Gastrocnemius medialis (tissue), 4 donors: ENCODE results near the gene SLC6A19. TPM values are rescaled to one million over a fixed set of nuclear protein-coding genes. Genes with fewer than 3 reads are reported as not detected.

Experiments
- ATAC-seq, 2 donors: fragments of 150-250 bp; one replicate each; pipeline ENCODE4 v1.9.1; 2016
- DNase-seq, 2 donors: peaks; one replicate each; pipeline ENCODE4 v3.0.0-alpha.2; 2019
- H3K27ac ChIP-seq, 4 donors: fragments of 200-600 bp; sonication (generic); 1 replicate in 1 of 4; 2 replicates in 3 of 4; pipeline ENCODE4 v1.5.1; 2016 to 2018; ENCODE audit warnings: mild to moderate bottlenecking in 2 of 4, moderate library complexity in 1 of 4
- H3K27me3 ChIP-seq, 3 donors: fragments of 200-600 bp; sonication (generic) in 2 of 3; 1 replicate in 1 of 3; 2 replicates in 2 of 3; pipeline versions ENCODE4 v1.5.1 to v1.6.0; 2016 to 2019; ENCODE audit warnings: mild to moderate bottlenecking in 1 of 3, moderate library complexity in 1 of 3
- H3K36me3 ChIP-seq, 2 donors: fragments of 200-600 bp; sonication (generic) in 1 of 2; one replicate each; pipeline ENCODE4 v1.5.1; 2017 to 2018
- H3K4me1 ChIP-seq, 2 donors: fragments of 200-600 bp; sonication (generic) in 1 of 2; one replicate each; pipeline ENCODE4 v1.5.1; 2016 to 2017; ENCODE audit warnings: mild to moderate bottlenecking in 2 of 2
- H3K4me3 ChIP-seq, 4 donors: fragments of 200-600 bp; sonication (generic) in 3 of 4; 1 replicate in 1 of 4; 2 replicates in 3 of 4; pipeline ENCODE4 v1.5.1; 2016 to 2019; ENCODE audit warnings: mild to moderate bottlenecking in 2 of 4
- H3K9me3 ChIP-seq, 3 donors: fragments of 200-600 bp; sonication (generic) in 2 of 3; 1 replicate in 1 of 3; 2 replicates in 2 of 3; pipeline ENCODE4 v1.5.1; 2016 to 2019
- POLR2A ChIP-seq, 2 donors: fragments of 450-650 bp; IDR thresholded peaks; one replicate each; pipeline ENCODE4 v1.6.1; 2017; ENCODE audit warnings: antibody characterized with exemption in 2 of 2, mild to moderate bottlenecking in 2 of 2, moderate library complexity in 2 of 2
- in situ Hi-C, 4 donors: fragments of 200-750 bp; cut with MboI; loops; one replicate each; pipeline versions ENCODE4 v1.15.0 to v1.8.0; 2017; ENCODE audit warnings: low sequenced_read_pairs in 4 of 4
- intact Hi-C: fragments of 100-400 bp; cut with DNase I; formaldehyde crosslinking; loops from one replicate; pipeline ENCODE4 v1.15.1; 2023; ENCODE audit warnings: low total_unique reads
- total RNA-seq, 4 donors: library from RNA; depleted of rRNA; stranded (reverse); fragments of >200 nt; gene quantifications; one replicate each; pipeline versions ENCODE4 v1.1.0 to v1.2.3, GENCODE V29; 2016
- TF ChIP-seq, protein P1 (sequence below), 5 experiments: fragments of 450-650 bp in 3 of 5; fragments of 200-600 bp in 2 of 5; sonication (generic) in 2 of 5; IDR thresholded peaks in 4 of 5; conservative IDR thresholded peaks in 1 of 5; 1 replicate in 4 of 5; 2 replicates in 1 of 5; pipeline ENCODE4 v1.5.1; 2016 to 2019; ENCODE audit warnings: antibody characterized with exemption in 5 of 5, mild to moderate bottlenecking in 3 of 5, moderate library complexity in 3 of 5

Gene SLC6A19
- total RNA-seq, 4 donors from 2014 or later, result 0.05 TPM; not detected in 3

DNA sequence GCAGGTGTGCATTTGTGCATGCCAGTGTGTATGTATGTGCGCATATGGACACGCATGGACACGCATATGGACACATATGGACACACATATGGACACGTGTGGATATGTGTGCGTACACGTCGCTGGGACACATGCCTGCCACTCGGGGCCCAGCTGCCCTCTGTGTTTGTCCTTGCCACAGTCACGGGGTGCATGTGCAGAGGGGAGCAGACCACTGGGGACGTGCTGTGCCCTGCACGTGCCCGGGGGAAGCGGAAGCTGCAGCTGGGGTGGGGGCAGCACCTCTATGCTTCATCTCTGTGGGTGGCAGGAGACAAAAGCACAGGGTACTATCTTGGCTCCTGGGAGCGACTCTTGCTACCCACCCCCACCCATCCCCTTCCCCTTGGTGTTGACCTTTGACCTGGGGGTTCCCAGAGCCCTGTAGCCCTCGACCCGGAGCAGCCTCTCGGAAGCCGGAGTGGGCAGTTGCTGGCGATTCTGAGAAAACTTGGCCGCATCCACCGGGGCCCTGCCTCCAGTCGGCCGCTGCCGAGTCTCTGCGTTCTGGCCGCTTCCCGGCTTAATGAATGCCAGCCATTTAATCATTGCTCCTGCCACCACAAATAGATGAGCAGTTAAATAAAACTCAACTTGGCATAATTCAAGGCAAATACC, 21.4 kb downstream of the SLC6A19 start:
- intact Hi-C loops, result no loop called here
- Histone ChIP-seq H3K27ac (no peak overlapping the region), H3K9me3 (no peaks in the 10 kb centered on the region), H3K4me3 (no peak overlapping the region), H3K36me3 (no peaks in the 10 kb centered on the region), H3K27me3 (peaks cover 0 to 6% (median 0%) of the 10 kb centered on the region in 3 donors), H3K4me1 (peaks cover 2 to 4% of the 10 kb centered on the region in 2 donors)
- in situ Hi-C loops, result no loop called here
- DNase-seq, result no peak
- ATAC-seq, result no peak
- TF ChIP-seq, protein P1, sequence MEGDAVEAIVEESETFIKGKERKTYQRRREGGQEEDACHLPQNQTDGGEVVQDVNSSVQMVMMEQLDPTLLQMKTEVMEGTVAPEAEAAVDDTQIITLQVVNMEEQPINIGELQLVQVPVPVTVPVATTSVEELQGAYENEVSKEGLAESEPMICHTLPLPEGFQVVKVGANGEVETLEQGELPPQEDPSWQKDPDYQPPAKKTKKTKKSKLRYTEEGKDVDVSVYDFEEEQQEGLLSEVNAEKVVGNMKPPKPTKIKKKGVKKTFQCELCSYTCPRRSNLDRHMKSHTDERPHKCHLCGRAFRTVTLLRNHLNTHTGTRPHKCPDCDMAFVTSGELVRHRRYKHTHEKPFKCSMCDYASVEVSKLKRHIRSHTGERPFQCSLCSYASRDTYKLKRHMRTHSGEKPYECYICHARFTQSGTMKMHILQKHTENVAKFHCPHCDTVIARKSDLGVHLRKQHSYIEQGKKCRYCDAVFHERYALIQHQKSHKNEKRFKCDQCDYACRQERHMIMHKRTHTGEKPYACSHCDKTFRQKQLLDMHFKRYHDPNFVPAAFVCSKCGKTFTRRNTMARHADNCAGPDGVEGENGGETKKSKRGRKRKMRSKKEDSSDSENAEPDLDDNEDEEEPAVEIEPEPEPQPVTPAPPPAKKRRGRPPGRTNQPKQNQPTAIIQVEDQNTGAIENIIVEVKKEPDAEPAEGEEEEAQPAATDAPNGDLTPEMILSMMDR (IDR thresholded peaks at IDR 0.05 in 4 of 5, conservative IDR thresholded peaks at IDR 0.05 in 1 of 5), result no peak
- TF ChIP-seq POLR2A (IDR thresholded peaks at IDR 0.05), result no peak

- Histone ChIP-seq H3K36me3 (no peaks in the 10 kb centered on the region), H3K9me3 (no peaks in the 10 kb centered on the region), H3K27me3 (peaks cover 0 to 6% (median 0%) of the 10 kb centered on the region in 3 donors), H3K4me1 (peaks cover 5 to 7% of the 10 kb centered on the region in 2 donors), H3K4me3 (no peak overlapping the region), H3K27ac (no peak overlapping the region)
- ATAC-seq (no peak), DNase-seq (no peak)
- intact Hi-C loops (no loop called here), in situ Hi-C loops (no loop called here)
- TF ChIP-seq, protein P1 (IDR thresholded peaks at IDR 0.05 in 4 of 5, conservative IDR thresholded peaks at IDR 0.05 in 1 of 5), result no peak
- no peak for TF ChIP-seq POLR2A (IDR thresholded peaks at IDR 0.05)
Measured at GRCh38 chr5:1223278-1223670, 21.9 kb downstream of the SLC6A19 start.

- intact Hi-C loops, result no loop called here
- Histone ChIP-seq H3K4me1 (peaks cover 5 to 7% of the 10 kb centered on the region in 2 donors), H3K4me3 (no peak overlapping the region), H3K36me3 (no peaks in the 10 kb centered on the region), H3K27ac (no peak overlapping the region), H3K27me3 (peaks cover 0 to 2% (median 0%) of the 10 kb centered on the region in 3 donors), H3K9me3 (no peaks in the 10 kb centered on the region)
- DNase-seq (no peak), ATAC-seq (no peak)
- in situ Hi-C loops, result no loop called here
- no peak for TF ChIP-seq POLR2A (IDR thresholded peaks at IDR 0.05)
- TF ChIP-seq, protein P1 (IDR thresholded peaks at IDR 0.05 in 4 of 5, conservative IDR thresholded peaks at IDR 0.05 in 1 of 5), result no peak
Measured at GRCh38 chr5:1224631-1225030, 23.2 kb downstream of the SLC6A19 start.

GRCh38 chr5:1225081-1225480, 23.7 kb downstream of the SLC6A19 start, which contains the start of gene SLC6A18:
TSS of gene SLC6A18 (plus strand) at chr5:1225381. CDS start at chr5:1225478, 97 bp downstream.
- H3K27ac ChIP-seq, result no peak within 1 kb of the TSS
- H3K4me3 ChIP-seq, result no peak within 1 kb of the TSS
- ATAC-seq (no peak), DNase-seq (no peak)
- TF ChIP-seq POLR2A (IDR thresholded peaks at IDR 0.05), result no peak
- TF ChIP-seq, protein P1 (IDR thresholded peaks at IDR 0.05 in 4 of 5, conservative IDR thresholded peaks at IDR 0.05 in 1 of 5), result no peak
- peaks cover 0 to 2% (median 0%) of the 10 kb centered on the region in 3 donors for H3K27me3 ChIP-seq
- intact Hi-C loops, result no loop called here
- in situ Hi-C loops, result no loop called here
- H3K9me3 ChIP-seq, result no peaks in the 10 kb centered on the region
- H3K4me1 ChIP-seq, result peaks cover 5 to 7% of the 10 kb centered on the region in 2 donors
- no peaks in the 10 kb centered on the region for H3K36me3 ChIP-seq
